Transverse colon (tissue), 4 donors: ENCODE results near the gene PCAT6. TPM values are rescaled to one million over a fixed set of nuclear protein-coding genes. Genes with fewer than 3 reads are reported as not detected.

Source experiments
- DNase-seq: peaks from one replicate; pipeline ENCODE4 v3.0.0-alpha.2; 2019
- H3K27ac ChIP-seq, 4 donors: fragments of 200-600 bp; sonication (generic); 2 replicates each; pipeline ENCODE4 v1.5.1; 2016 to 2018; ENCODE audit warnings: inconsistent platforms in 4 of 4
- H3K27me3 ChIP-seq: fragments of 200-600 bp; sonication (generic); 2 replicates; pipeline ENCODE4 v1.5.1; 2017; ENCODE audit warnings: inconsistent platforms
- H3K36me3 ChIP-seq, 4 donors: fragments of 200-600 bp; sonication (generic); 2 replicates each; pipeline ENCODE4 v1.5.1; 2017 to 2019; ENCODE audit warnings: inconsistent platforms in 4 of 4
- H3K4me1 ChIP-seq, 4 donors: fragments of 200-600 bp; sonication (generic); 2 replicates each; pipeline ENCODE4 v1.5.1; 2017 to 2020; ENCODE audit warnings: inconsistent platforms in 4 of 4
- H3K4me3 ChIP-seq, 4 donors: fragments of 200-600 bp; sonication (generic); 1 replicate in 1 of 4; 2 replicates in 3 of 4; pipeline versions ENCODE4 v1.5.1 to v1.6.1; 2017 to 2019; ENCODE audit warnings: inconsistent platforms in 4 of 4
- H3K9me3 ChIP-seq, 2 donors: fragments of 200-600 bp; sonication (generic); 2 replicates each; pipeline ENCODE4 v1.5.1; 2017 to 2019; ENCODE audit warnings: inconsistent platforms in 2 of 2
- EP300 ChIP-seq: sonication (generic); formaldehyde crosslinking; IDR thresholded peaks from one replicate; pipeline ENCODE4 v1.6.1; 2017; ENCODE audit warnings: antibody characterized with exemption, low read depth
- POLR2A ChIP-seq: fragments of 450-650 bp; IDR thresholded peaks from one replicate; pipeline ENCODE4 v1.6.1; 2016; ENCODE audit warnings: antibody characterized with exemption, mild to moderate bottlenecking, moderate library complexity
- POLR2AphosphoS5 ChIP-seq, 3 donors: sonication (generic); formaldehyde crosslinking; IDR thresholded peaks; one replicate each; pipeline ENCODE4 v1.6.1; 2016; ENCODE audit warnings: antibody characterized with exemption in 3 of 3
- WGBS, 2 donors: methylation state at CpG; one replicate each; pipeline ENCODE4 v1.1.5; 2018; ENCODE audit warnings: low coverage in 1 of 2; 5-methylcytosine and 5-hydroxymethylcytosine counted together
- in situ Hi-C, 4 donors: fragments of 200-750 bp; cut with MboI; loops; one replicate each; pipeline versions ENCODE4 v1.15.0 to v1.15.1; 2017; ENCODE audit warnings: low sequenced_read_pairs in 3 of 4, low pct_ligation_motif_present in 1 of 4, low pct_unique_long_range_greater_than_20kb in 1 of 4
- intact Hi-C: fragments of 100-400 bp; cut with DNase I; formaldehyde crosslinking; loops from one replicate; pipeline ENCODE4 v1.15.1; 2023; ENCODE audit warnings: low total_unique reads
- total RNA-seq, 4 donors: library from RNA; depleted of rRNA; stranded (reverse); fragments of >200 nt; gene quantifications; one replicate each; pipeline ENCODE4 v1.1.0, GENCODE V29; 2016
- TF ChIP-seq, protein P1 (sequence below), 5 experiments: fragments of 200-600 bp in 3 of 5; fragments of 450-650 bp in 2 of 5; sonication (generic) in 3 of 5; IDR thresholded peaks; 1 replicate in 2 of 5; 2 replicates in 3 of 5; pipeline ENCODE4 v1.5.1; 2016 to 2017; ENCODE audit warnings: antibody characterized with exemption in 5 of 5, inconsistent platforms in 3 of 5, mild to moderate bottlenecking in 2 of 5, moderate library complexity in 1 of 5

Gene PCAT6
- total RNA-seq, 4 donors from 2014 or later = not detected

DNA sequence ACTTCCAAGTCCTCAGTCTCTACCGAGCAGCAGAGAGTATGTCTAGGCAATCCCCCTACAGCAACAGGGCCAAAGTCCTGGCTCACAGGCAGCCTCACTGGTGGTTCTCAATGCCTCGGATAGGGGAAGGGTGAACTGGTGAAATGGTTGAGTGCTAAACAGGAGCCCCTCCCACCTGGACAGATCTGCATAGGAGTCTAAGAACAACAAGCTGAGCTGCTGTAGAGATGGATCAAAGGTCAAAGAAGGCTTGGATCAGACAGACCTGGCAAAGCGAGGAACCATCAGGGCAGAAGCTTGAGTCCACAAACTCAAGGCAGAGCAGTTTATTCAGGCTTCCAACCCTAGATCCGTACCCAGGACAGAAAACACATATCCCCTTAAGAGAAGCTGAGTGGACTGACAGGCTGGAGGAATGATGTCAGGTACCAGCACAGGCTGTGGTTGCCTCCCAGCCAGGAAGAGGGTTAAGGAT, 46.4 kb downstream of the PCAT6 start:
- H3K27ac ChIP-seq = peak overlapping the region; percentile 29 to 65 (median 46)
- peaks cover 10 to 52% (median 21%) of the 10 kb centered on the region in 4 donors for H3K4me1 ChIP-seq
- H3K4me3 ChIP-seq = no peak overlapping the region
- WGBS, 2 donors = 54% methylated on average over 4 of the region's 4 CpGs; no CpG with 5 or more reads in 1 of the 2 donors
- intact Hi-C loops = no loop called here
- DNase-seq = peak; percentile 51
- TF ChIP-seq, protein P1, sequence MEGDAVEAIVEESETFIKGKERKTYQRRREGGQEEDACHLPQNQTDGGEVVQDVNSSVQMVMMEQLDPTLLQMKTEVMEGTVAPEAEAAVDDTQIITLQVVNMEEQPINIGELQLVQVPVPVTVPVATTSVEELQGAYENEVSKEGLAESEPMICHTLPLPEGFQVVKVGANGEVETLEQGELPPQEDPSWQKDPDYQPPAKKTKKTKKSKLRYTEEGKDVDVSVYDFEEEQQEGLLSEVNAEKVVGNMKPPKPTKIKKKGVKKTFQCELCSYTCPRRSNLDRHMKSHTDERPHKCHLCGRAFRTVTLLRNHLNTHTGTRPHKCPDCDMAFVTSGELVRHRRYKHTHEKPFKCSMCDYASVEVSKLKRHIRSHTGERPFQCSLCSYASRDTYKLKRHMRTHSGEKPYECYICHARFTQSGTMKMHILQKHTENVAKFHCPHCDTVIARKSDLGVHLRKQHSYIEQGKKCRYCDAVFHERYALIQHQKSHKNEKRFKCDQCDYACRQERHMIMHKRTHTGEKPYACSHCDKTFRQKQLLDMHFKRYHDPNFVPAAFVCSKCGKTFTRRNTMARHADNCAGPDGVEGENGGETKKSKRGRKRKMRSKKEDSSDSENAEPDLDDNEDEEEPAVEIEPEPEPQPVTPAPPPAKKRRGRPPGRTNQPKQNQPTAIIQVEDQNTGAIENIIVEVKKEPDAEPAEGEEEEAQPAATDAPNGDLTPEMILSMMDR (IDR thresholded peaks at IDR 0.05) = no peak
- peak in 1 of 3 donors; percentile 10 for TF ChIP-seq POLR2AphosphoS5 (IDR thresholded peaks at IDR 0.05)
- H3K27me3 ChIP-seq = no peaks in the 10 kb centered on the region
- no peaks in the 10 kb centered on the region for H3K9me3 ChIP-seq
- in situ Hi-C loops = no loop called here
- no peaks in the 10 kb centered on the region for H3K36me3 ChIP-seq

- 65 to 68% methylated on average over 5 to 6 of the region's 6 CpGs for WGBS, 2 donors
- TF ChIP-seq POLR2A (no peak), POLR2AphosphoS5 (IDR thresholded peaks at IDR 0.05) (no peak), EP300 (no peak)
- TF ChIP-seq, protein P1 (IDR thresholded peaks at IDR 0.05) = no peak
These were observed 47.6 kb downstream of the PCAT6 start for GRCh38 chr1:202858331-202858730.

GRCh38 chr1:202858789-202859414, 48.1 kb downstream of the PCAT6 start:
- 79% methylated on average over 9 of the region's 10 CpGs; no CpG with 5 or more reads in 1 of the 2 donors for WGBS, 2 donors
- Histone ChIP-seq H3K9me3 (no peaks in the 10 kb centered on the region), H3K27ac (peak overlapping the region; percentile 29 to 58 (median 40)), H3K36me3 (no peaks in the 10 kb centered on the region), H3K27me3 (no peaks in the 10 kb centered on the region), H3K4me1 (peaks cover 10 to 56% (median 24%) of the 10 kb centered on the region in 4 donors), H3K4me3 (no peak overlapping the region)
- in situ Hi-C loops (no loop called here), intact Hi-C loops (no loop called here)
- TF ChIP-seq, protein P1 (IDR thresholded peaks at IDR 0.05) = no peak
- TF ChIP-seq EP300 (no peak), POLR2A (no peak), POLR2AphosphoS5 (IDR thresholded peaks at IDR 0.05) (no peak)
- DNase-seq = peak; percentile 13

More at GRCh38 chr1:202858331-202858730, 47.6 kb downstream of the PCAT6 start:
- Histone ChIP-seq H3K27me3 (no peaks in the 10 kb centered on the region), H3K4me1 (peaks cover 10 to 56% (median 24%) of the 10 kb centered on the region in 4 donors), H3K27ac (peak overlapping the region; percentile 29 to 65 (median 51)), H3K9me3 (no peaks in the 10 kb centered on the region), H3K4me3 (no peak overlapping the region), H3K36me3 (no peaks in the 10 kb centered on the region)
- peak; percentile 53 for DNase-seq
- intact Hi-C loops = no loop called here
- in situ Hi-C loops = no loop called here

DNA sequence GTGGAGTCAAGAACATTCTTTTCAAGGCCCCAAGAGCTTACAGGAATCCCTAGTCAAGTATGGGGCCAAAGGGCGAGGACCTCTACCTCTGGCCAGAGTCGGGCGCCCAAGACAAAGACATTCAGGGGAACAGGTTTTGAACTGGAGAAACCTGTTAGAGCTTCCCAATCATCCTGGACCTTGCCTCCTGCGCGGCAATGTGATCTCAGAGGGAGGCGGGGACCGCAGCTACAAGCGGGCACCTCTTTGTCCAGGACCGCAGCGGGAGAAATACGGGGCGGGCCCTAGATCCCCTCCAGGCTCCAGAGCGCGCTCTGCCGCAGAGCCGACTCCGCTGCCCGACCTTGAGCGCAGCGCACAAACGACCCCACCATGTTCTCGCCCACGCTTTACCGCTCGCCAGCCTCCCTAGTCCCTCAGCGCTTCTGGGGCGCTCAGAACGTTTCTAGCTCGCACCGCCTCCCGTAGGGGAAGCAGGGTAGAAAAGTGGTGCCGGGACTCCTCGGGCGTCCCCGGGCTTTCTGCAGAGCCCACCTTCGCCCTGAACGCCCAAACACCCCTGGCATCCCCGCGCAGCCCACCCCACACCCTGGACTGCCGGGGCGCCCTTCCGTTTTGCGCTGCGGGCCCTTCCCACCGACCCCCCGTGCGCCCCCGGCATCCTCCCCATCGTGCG, 50.1 kb downstream of the PCAT6 start:
- no peaks in the 10 kb centered on the region for H3K27me3 ChIP-seq
- peak; percentile 88 for DNase-seq
- H3K9me3 ChIP-seq = no peaks in the 10 kb centered on the region
- TF ChIP-seq POLR2A = peak; percentile 77
- no peak for TF ChIP-seq EP300
- TF ChIP-seq POLR2AphosphoS5 (IDR thresholded peaks at IDR 0.05) = peak; percentile 58 to 87 (median 84)
- TF ChIP-seq, protein P1 (IDR thresholded peaks at IDR 0.05) = no peak
- H3K36me3 ChIP-seq = no peaks in the 10 kb centered on the region
- WGBS, 2 donors = 1% methylated on average over 33 of the region's 50 CpGs; no CpG with 5 or more reads in 1 of the 2 donors
- H3K4me1 ChIP-seq = peaks cover 10 to 54% (median 22%) of the 10 kb centered on the region in 4 donors
- intact Hi-C loops = no loop called here
- in situ Hi-C loops = no loop called here
- peak overlapping the region; percentile 61 to 71 (median 68) for H3K4me3 ChIP-seq
- peak overlapping the region; percentile 83 to 86 (median 84) for H3K27ac ChIP-seq
